Ishikawa (cell line): ENCODE data around the gene RFNG.

Experiments
- CEBPB ChIP-seq: IDR thresholded peaks from 2 replicates; pipeline ENCODE4 v1.6.1; 2012
- CREB1 ChIP-seq: IDR thresholded peaks from 2 replicates; pipeline ENCODE4 v1.6.1; 2012; ENCODE audit warnings: low read depth
- EGR1 ChIP-seq: IDR thresholded peaks from 2 replicates; pipeline ENCODE4 v1.6.1; 2012
- EP300 ChIP-seq: IDR thresholded peaks from 2 replicates; pipeline ENCODE4 v1.6.1; 2012; ENCODE audit warnings: borderline replicate concordance
- FOXM1 ChIP-seq: IDR thresholded peaks from 2 replicates; pipeline ENCODE4 v1.6.1; 2012; ENCODE audit warnings: low read depth, borderline replicate concordance
- MAX ChIP-seq: IDR thresholded peaks from 2 replicates; pipeline ENCODE4 v1.6.1; 2012
- NFIC ChIP-seq: IDR thresholded peaks from 2 replicates; pipeline ENCODE4 v1.6.1; 2012
- RAD21 ChIP-seq: IDR thresholded peaks from 2 replicates; pipeline ENCODE4 v1.6.1; 2012; ENCODE audit warnings: low read depth
- TAF1 ChIP-seq: IDR thresholded peaks from 2 replicates; pipeline ENCODE4 v1.6.1; 2012; ENCODE audit warnings: low read depth, mild to moderate bottlenecking
- TCF12 ChIP-seq: IDR thresholded peaks from 2 replicates; pipeline ENCODE4 v1.6.1; 2012; ENCODE audit warnings: low read depth
- TEAD4 ChIP-seq: IDR thresholded peaks from 2 replicates; pipeline ENCODE4 v1.6.1; 2012
- YY1 ChIP-seq: IDR thresholded peaks from 2 replicates; pipeline ENCODE4 v1.6.1; 2012; ENCODE audit warnings: low read depth
- ZBTB7A ChIP-seq: IDR thresholded peaks from 2 replicates; pipeline ENCODE4 v1.6.1; 2012; ENCODE audit warnings: low read depth
- TF ChIP-seq, protein P1 (sequence below): IDR thresholded peaks from 2 replicates; pipeline ENCODE4 v1.6.1; 2012
- TF ChIP-seq, protein P2 (sequence below): IDR thresholded peaks from 2 replicates; pipeline ENCODE4 v1.6.1; 2012; ENCODE audit warnings: low read depth, mild to moderate bottlenecking

RFNG gene

GRCh38 chr17:82003411-82004381, 47.9 kb downstream of the RFNG start:
- TF ChIP-seq, protein P1, sequence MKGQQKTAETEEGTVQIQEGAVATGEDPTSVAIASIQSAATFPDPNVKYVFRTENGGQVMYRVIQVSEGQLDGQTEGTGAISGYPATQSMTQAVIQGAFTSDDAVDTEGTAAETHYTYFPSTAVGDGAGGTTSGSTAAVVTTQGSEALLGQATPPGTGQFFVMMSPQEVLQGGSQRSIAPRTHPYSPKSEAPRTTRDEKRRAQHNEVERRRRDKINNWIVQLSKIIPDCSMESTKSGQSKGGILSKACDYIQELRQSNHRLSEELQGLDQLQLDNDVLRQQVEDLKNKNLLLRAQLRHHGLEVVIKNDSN: peak; percentile 77
- no peak for TF ChIP-seq ZBTB7A
- 0 out of 2 replicates have a peak, but pooled peaks have one; percentile 30 for TF ChIP-seq TAF1
- no peak; the same call in 1 of the 2 replicates for TF ChIP-seq TEAD4
- TF ChIP-seq EP300: peak; percentile 26; the same call in 1 of the 2 replicates
- TF ChIP-seq CREB1: no peak
- TF ChIP-seq RAD21: no peak
- no peak for TF ChIP-seq FOXM1
- TF ChIP-seq EGR1: peak; percentile 92
- 0 out of 2 replicates have a peak, but pooled peaks have one; percentile 41 for TF ChIP-seq YY1
- TF ChIP-seq, protein P2, sequence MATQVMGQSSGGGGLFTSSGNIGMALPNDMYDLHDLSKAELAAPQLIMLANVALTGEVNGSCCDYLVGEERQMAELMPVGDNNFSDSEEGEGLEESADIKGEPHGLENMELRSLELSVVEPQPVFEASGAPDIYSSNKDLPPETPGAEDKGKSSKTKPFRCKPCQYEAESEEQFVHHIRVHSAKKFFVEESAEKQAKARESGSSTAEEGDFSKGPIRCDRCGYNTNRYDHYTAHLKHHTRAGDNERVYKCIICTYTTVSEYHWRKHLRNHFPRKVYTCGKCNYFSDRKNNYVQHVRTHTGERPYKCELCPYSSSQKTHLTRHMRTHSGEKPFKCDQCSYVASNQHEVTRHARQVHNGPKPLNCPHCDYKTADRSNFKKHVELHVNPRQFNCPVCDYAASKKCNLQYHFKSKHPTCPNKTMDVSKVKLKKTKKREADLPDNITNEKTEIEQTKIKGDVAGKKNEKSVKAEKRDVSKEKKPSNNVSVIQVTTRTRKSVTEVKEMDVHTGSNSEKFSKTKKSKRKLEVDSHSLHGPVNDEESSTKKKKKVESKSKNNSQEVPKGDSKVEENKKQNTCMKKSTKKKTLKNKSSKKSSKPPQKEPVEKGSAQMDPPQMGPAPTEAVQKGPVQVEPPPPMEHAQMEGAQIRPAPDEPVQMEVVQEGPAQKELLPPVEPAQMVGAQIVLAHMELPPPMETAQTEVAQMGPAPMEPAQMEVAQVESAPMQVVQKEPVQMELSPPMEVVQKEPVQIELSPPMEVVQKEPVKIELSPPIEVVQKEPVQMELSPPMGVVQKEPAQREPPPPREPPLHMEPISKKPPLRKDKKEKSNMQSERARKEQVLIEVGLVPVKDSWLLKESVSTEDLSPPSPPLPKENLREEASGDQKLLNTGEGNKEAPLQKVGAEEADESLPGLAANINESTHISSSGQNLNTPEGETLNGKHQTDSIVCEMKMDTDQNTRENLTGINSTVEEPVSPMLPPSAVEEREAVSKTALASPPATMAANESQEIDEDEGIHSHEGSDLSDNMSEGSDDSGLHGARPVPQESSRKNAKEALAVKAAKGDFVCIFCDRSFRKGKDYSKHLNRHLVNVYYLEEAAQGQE: 0 out of 2 replicates have a peak, but pooled peaks have one; percentile 35
- TF ChIP-seq TCF12: peak; percentile 84
- peak; percentile 79 for TF ChIP-seq NFIC
- peak; percentile 99 for TF ChIP-seq MAX
- TF ChIP-seq CEBPB: no peak

DNA sequence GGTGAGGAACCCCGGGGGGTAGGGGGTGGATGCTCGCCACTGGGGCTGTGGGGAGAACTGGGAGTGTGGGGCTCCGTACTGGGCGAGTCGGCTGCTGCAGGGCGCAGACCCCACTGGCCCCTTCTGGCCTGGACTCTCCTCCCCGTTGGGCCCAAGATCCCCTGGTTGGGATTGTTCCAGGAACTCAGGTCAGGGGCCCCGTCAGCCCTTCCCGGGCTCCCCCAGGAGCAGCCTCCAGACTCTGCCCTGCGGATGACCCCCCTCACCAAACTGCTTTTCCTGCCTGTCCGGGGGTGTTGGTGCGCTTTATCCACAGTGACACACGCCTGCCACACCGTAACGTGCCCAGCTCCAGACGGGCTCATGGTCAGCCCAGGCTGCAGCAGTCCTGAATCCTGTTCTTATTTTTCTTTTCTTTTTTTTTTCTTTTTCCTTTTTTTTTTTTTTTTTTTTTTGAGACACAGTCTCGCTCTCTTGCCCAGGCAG, 50.0 kb downstream of the RFNG start:
- TF ChIP-seq FOXM1 (no peak), CEBPB (no peak), YY1 (no peak), TEAD4 (no peak), EGR1 (no peak), NFIC (no peak), ZBTB7A (no peak)

DNA sequence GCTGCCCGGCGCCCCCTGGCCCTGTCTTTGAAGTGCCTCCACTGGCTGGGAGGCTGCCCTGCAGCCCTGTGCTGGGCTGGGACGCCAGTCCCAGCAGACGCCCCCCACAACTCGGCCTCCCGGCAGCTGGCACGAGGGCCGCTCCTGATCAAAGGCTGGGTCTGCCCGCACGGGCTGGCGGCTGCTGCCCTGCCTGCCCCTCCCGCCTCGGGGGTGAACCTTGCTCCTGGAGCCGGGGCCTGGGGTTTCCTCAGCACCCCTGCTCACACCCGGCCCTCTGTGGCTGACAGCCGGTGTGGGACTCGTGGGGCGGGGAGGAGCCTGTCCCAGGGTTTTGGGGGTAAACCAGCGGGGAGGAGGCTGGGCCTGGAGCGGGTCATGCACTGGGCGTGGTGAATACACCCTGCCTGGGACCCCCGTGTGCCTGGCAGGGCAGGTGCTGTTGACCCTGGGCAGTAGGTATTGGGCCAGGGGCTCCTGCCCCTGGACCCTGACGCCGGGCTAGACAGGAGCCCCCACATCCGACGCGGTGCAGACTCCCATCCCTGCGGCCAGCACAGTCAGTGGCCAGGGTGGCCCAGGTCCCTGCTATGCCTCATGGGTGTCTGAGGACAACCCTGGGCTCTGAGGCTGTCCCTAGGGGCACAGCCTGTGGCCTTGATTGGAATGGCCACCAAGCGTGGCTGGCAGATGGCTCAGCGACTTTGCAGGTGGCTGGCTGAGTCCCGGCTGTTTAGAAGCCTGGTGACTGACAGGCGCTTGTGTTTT, 50.6 kb downstream of the RFNG start:
- no peak for TF ChIP-seq NFIC
- TF ChIP-seq FOXM1: no peak
- no peak for TF ChIP-seq RAD21
- TF ChIP-seq CREB1: no peak
- TF ChIP-seq YY1: no peak
- TF ChIP-seq EP300: no peak
- TF ChIP-seq TEAD4: no peak
- no peak for TF ChIP-seq MAX
- no peak for TF ChIP-seq CEBPB
- TF ChIP-seq, protein P1: no peak
- no peak for TF ChIP-seq TAF1
- TF ChIP-seq ZBTB7A: no peak
- TF ChIP-seq, protein P2: no peak

DNA sequence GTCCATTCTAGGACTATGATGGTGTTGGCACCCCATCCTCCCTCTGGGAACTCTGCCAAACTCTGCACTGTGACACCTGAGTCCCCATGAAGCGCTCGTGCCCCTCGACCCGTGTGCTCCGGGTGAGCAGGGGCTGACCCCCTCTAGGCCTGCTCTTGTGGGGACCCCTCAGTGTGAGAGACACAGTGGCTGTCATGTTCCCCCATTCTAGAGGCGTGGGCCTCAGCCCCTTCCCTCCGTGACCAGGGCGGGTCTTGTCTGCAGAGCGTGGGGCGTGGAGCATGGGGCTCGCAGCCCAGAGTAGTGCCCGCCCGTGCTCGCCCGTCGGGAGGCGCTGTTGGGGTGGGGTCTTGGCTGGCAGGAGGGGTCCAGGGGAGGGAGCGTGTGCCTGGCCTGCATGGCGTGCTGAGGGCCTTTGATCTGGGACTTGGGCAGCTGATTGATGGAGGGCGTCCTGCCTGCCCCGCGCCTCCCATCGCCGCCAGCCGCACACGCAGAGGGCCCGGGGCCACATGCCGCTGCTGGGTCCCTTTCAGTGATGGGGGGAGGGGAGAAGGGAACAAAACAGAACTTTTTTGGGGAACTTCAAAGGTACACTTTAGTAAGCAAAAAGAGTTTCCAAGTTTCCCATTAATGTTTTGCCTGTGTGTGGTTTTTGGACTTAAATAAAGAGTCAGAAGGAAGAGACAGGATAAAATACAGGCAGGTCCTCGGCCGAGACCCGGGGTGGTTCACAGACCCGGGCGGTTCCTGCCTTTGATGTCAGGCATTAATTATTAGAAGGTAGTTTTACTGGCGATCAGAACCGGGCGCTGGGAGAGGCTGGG, 51.4 kb downstream of the RFNG start:
- TF ChIP-seq TAF1: no peak
- TF ChIP-seq FOXM1: no peak
- no peak for TF ChIP-seq ZBTB7A
- TF ChIP-seq EGR1: no peak
- TF ChIP-seq TCF12: no peak
- TF ChIP-seq MAX: no peak
- no peak for TF ChIP-seq EP300
- TF ChIP-seq RAD21: no peak
- TF ChIP-seq CEBPB: no peak
- no peak for TF ChIP-seq NFIC
- TF ChIP-seq, protein P2: no peak
- no peak for TF ChIP-seq TEAD4
- TF ChIP-seq CREB1: no peak
- TF ChIP-seq YY1: no peak
